ENCODE results near the gene NNAT. TPM values are rescaled to one million over a fixed set of nuclear protein-coding genes. Genes with fewer than 3 reads are reported as not detected.

The NNAT gene
- total RNA-seq, 1 donor from 2014 or later = not detected

DNA sequence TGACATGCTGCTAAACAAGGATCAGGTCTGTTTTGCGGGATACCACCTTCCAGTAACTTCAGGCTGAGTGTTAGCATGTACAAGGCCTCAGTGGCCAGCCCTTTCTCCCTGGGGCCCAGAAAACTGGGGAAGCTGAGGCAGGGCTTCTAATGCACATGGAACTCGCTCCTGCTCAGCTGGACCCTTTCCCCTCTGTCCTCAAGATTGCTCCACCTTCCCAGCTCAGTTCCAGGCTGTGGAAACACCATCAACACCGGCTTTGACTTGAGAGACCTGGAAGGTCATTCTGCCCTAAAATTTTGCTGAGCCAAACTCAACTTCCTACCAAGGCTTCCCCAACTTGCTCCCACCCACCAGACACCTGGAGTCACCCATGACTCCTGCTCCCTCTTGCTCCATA is 10.8 kb downstream of the NNAT start:
- peaks cover 6% of the 10 kb centered on the region for H4K20me1 ChIP-seq (ENCODE audit: low read depth)
- H3K36me3 Mint-ChIP-seq = no peaks in the 10 kb centered on the region
- peaks cover 11% of the 10 kb centered on the region for H3F3A ChIP-seq (ENCODE audit: low read depth)
- no peak overlapping the region for H3K9ac ChIP-seq
- H3K79me2 ChIP-seq (ENCODE audit: low read depth) = peaks cover 13% of the 10 kb centered on the region
- TF ChIP-seq, protein P1, sequence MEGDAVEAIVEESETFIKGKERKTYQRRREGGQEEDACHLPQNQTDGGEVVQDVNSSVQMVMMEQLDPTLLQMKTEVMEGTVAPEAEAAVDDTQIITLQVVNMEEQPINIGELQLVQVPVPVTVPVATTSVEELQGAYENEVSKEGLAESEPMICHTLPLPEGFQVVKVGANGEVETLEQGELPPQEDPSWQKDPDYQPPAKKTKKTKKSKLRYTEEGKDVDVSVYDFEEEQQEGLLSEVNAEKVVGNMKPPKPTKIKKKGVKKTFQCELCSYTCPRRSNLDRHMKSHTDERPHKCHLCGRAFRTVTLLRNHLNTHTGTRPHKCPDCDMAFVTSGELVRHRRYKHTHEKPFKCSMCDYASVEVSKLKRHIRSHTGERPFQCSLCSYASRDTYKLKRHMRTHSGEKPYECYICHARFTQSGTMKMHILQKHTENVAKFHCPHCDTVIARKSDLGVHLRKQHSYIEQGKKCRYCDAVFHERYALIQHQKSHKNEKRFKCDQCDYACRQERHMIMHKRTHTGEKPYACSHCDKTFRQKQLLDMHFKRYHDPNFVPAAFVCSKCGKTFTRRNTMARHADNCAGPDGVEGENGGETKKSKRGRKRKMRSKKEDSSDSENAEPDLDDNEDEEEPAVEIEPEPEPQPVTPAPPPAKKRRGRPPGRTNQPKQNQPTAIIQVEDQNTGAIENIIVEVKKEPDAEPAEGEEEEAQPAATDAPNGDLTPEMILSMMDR (IDR thresholded peaks at IDR 0.05) = no peak
- TF ChIP-seq EZH2phosphoT487 (IDR thresholded peaks at IDR 0.05) = no peak
- H3K4me1 Mint-ChIP-seq = peaks cover 18% of the 10 kb centered on the region
- no peaks in the 10 kb centered on the region for H3K9me3 ChIP-seq (ENCODE audit: low read depth)
- no peaks in the 10 kb centered on the region for H3K36me3 ChIP-seq
- no peak overlapping the region for H3K4me2 ChIP-seq
- H3K4me1 ChIP-seq = peaks cover 12% of the 10 kb centered on the region
- H2AFZ ChIP-seq (replicated peaks) = no peak overlapping the region
- H3K27ac Mint-ChIP-seq = no peak overlapping the region
- H3K27me3 Mint-ChIP-seq (ENCODE audit: insufficient read depth, low read depth) = peaks cover 10% of the 10 kb centered on the region
- H3K4me3 ChIP-seq = no peak overlapping the region
- H3K4me3 Mint-ChIP-seq = no peak overlapping the region
- no peak for DNase-seq (ENCODE audit: low spot score)
- no peaks in the 10 kb centered on the region for H3K9me3 Mint-ChIP-seq
- no peak overlapping the region for H3K27ac ChIP-seq
- H3K27me3 ChIP-seq = no peaks in the 10 kb centered on the region

DNA sequence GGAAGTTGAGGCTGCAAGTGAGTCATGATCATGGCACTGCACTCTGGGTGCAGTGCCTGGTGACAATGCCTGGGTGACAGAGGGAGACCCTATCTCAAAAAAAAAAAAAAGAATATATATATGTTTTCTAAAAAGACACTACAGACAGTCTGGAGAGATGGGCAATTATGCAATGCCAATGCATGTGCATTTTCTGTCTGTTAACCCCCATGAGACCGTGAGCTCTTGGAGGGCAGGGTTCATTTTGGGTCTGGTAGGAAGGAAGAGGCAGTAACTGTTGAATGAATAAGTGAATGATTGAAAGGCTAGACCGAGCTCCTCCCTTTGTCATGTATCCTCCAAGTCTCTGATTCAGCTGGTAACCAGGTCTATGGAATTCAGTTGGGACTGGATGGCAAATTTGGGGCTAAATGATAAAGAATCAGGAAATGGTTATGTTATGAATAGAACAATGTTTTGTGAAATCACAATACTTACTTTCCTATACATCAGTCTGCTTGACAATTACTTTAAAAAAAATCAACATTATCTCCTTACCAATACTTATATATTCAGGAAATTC is 12.2 kb downstream of the NNAT start:
- no peak for DNase-seq (ENCODE audit: low spot score)
- Mint-ChIP-seq H3K9me3 (no peaks in the 10 kb centered on the region), H3K4me3 (no peak overlapping the region), H3K27ac (peak overlapping the region; percentile 91), H3K36me3 (no peaks in the 10 kb centered on the region), H3K4me1 (peaks cover 18% of the 10 kb centered on the region), H3K27me3 (ENCODE audit: insufficient read depth, low read depth) (peaks cover 7% of the 10 kb centered on the region)
- Histone ChIP-seq H3K4me3 (no peak overlapping the region), H4K20me1 (ENCODE audit: low read depth) (no peaks in the 10 kb centered on the region), H3F3A (ENCODE audit: low read depth) (peaks cover 12% of the 10 kb centered on the region), H3K79me2 (ENCODE audit: low read depth) (peaks cover 5% of the 10 kb centered on the region), H3K36me3 (no peaks in the 10 kb centered on the region), H3K9me3 (ENCODE audit: low read depth) (no peaks in the 10 kb centered on the region), H3K27me3 (no peaks in the 10 kb centered on the region), H3K27ac (no peak overlapping the region), H2AFZ (replicated peaks) (no peak overlapping the region), H3K4me1 (peaks cover 18% of the 10 kb centered on the region), H3K9ac (no peak overlapping the region), H3K4me2 (no peak overlapping the region)
- TF ChIP-seq EZH2 (IDR thresholded peaks at IDR 0.05) = no peak
- TF ChIP-seq, protein P1 (IDR thresholded peaks at IDR 0.05) = no peak
- TF ChIP-seq EZH2phosphoT487 (IDR thresholded peaks at IDR 0.05) = no peak

DNA sequence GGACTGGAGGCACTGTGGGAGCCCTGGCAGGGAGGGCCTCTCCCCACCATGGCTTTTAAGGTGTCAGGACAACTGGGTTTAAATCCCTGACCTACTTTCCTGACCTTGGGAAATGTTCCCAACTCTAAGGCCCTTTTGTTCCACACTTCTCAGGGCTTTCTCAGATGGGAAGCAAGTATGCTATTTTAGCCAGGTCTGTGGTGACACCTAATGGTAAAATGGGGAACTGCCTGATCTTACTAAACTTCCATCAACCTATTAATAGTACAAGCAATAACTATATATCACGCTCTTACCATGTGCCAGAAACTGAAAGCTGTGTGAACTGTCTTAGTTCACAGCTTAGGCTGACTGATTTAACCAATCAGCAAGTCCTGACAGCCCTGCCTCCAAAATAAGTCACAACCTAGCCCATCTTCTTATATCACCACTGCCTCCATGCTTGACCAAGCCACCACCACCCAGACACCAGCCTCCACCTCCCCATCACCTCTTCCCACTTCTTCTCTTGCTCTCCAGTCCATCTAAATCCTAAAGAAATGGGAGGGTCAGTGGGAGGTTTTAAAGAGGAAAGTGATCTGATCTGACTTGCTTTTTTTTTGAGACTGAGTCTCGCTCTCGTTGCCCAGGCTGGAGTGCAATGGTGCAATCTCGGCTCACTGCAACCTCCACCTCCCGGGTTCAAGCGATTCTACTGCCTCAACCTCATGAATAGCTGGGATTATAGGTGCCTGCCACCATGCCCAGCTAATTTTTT is 13.5 kb downstream of the NNAT start:
- Histone ChIP-seq H3K36me3 (no peaks in the 10 kb centered on the region), H3K4me3 (no peak overlapping the region), H3K9ac (no peak overlapping the region), H3K27ac (no peak overlapping the region), H3K79me2 (ENCODE audit: low read depth) (no peaks in the 10 kb centered on the region), H3K4me2 (no peak overlapping the region), H3F3A (ENCODE audit: low read depth) (peaks cover 5% of the 10 kb centered on the region), H3K9me3 (ENCODE audit: low read depth) (no peaks in the 10 kb centered on the region), H2AFZ (replicated peaks) (no peak overlapping the region), H3K4me1 (peaks cover 11% of the 10 kb centered on the region), H3K27me3 (no peaks in the 10 kb centered on the region), H4K20me1 (ENCODE audit: low read depth) (no peaks in the 10 kb centered on the region)
- peak; percentile 86 for DNase-seq (ENCODE audit: low spot score)
- Mint-ChIP-seq H3K4me1 (peaks cover 7% of the 10 kb centered on the region), H3K27me3 (ENCODE audit: insufficient read depth, low read depth) (peaks cover 7% of the 10 kb centered on the region), H3K36me3 (no peaks in the 10 kb centered on the region), H3K9me3 (no peaks in the 10 kb centered on the region), H3K4me3 (no peak overlapping the region), H3K27ac (peak overlapping the region; percentile 94)
- TF ChIP-seq, protein P1 (IDR thresholded peaks at IDR 0.05) = peak; percentile 94
- no peak for TF ChIP-seq EZH2 (IDR thresholded peaks at IDR 0.05)
